ENCODE measurements around the gene PRR5.
A peak's percentile ranks its signal among the peaks of the same experiment; 100 is the strongest.
"Not testable (repeated sequence)": the region's sequence is repeated elsewhere in the genome, so short reads cannot be mapped to it uniquely, and the experiment has no call there.

Gene PRR5

DNA sequence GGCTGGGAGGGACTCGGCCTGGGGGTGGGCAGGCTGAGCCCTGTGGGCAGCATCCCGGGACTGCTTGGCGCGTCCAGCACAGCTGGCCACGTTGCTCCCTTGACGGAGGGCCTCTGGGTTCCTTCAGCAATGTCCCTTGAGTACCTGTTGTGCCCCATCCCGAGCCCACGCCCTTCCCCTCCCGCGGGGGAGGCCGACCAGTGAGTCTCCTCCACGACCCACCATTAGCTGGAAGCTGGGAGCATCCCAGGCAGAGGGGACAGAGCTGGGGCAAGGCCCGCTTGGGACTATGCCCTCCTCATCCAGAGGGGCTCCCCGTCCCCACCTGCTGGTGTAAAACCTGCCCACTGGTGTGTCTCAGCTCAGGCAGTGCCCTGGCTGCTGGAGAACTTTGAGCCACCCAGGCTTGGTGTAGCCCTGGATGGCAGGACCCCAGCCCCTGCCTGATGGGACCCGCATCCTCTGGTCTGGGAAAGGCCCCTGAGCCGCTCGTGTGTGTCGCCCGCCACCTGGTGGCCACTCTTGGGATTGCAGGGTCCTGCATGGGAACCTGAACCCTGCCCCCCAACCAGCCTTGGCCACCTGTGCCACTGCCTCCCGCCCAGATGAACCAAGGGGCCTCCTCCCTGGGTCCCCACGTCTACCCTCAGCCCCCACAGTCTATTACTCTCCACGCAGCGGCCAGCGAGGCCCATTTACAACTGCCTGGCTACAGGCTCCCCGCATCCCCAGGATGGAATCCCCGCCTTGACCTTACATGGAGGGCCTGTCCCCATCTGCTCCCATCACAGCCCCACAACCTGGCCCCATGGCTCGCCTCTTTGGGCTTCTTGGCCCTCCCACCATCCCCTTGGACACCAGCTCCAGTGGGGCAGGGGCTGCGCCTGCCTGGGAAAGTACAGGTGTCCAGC lies 33.8 kb downstream of the PRR5 start:
- DNase-seq (ENCODE audit: low read depth in 2 of 2): peak; percentile 84 to 86

GRCh38 chr22:44736581-44737405 lies 34.8 kb downstream of the PRR5 start:
- no peak for DNase-seq (ENCODE audit: low read depth in 2 of 2)

DNA sequence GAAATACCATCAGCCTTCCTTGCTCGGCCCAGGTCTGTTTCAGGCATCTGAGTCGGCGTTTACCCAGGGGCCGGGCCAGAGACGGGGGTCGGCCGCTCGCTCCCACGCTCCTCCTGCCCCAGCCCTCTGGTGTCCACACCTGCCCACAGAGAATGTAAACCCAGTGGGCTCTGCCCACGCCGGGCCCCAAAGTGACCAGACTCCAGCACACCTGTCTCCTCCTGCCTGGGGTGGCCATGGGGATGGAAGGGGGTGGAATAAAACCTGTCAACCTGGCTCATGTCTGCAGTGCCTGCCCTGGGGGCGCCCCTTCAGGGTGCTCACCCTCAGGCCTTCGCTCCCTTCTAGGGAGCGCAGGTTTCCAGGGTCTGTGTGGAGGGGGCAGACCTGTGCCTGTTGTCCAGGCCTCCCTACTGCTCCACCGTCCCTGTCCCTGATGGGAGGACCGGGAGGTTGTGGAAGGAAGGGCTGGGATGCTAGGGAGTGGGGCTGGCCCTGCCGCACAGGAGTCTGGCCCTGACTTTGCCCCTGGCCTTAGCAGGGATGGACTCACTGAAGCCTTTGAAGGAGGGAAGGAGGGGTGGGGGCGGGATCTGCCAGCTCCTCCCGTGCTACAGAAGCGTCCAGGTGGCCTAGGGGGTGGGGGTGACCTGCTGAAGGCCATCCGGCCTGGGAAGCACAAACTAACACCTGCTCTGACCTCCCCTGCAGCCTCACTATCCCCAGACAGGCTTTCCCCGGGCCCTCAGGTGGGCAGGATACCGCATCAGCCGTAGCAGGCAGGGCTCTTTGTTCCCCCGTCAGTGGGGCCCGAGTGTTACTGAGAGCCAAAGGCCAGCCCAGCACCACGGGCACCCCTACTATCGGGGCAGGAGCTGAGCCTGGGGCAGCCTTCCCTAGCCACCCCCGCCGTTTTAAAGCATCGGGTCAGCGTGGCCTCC lies 35.7 kb downstream of the PRR5 start:
- DNase-seq (ENCODE audit: low read depth in 2 of 2): no peak

- no peak for DNase-seq (ENCODE audit: low read depth in 2 of 2)
These were observed 36.3 kb downstream of the PRR5 start for GRCh38 chr22:44738347-44738715.

GRCh38 chr22:44739024-44739423 lies 37.0 kb downstream of the PRR5 start:
- DNase-seq (ENCODE audit: low read depth in 2 of 2): no peak

GRCh38 chr22:44739666-44740065 lies 37.7 kb downstream of the PRR5 start:
- not testable (repeated sequence) for DNase-seq (ENCODE audit: low read depth in 2 of 2)

- DNase-seq (ENCODE audit: low read depth in 2 of 2): no peak
These were observed 38.3 kb downstream of the PRR5 start for GRCh38 chr22:44740307-44740706.

DNA sequence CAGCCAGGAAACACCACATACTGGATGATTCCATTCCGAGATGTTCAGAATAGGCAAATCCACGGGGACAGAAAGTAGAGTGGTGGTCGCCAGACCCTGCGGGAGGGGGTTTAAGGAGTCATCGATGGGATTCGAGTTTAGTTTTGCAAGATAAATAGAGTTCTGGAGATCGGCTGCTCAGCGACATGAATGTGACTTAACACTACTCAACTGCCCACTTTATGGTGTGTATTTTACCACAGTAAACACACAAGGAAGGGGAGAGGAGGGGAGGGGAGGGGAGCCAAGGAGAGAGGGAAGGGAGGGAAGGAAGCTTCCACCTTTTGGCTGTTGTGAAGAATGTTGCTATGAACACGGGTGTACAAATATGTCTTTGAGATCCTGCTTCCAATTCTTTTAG lies 39.9 kb downstream of the PRR5 start:
- DNase-seq (ENCODE audit: low read depth in 2 of 2): no peak

DNA sequence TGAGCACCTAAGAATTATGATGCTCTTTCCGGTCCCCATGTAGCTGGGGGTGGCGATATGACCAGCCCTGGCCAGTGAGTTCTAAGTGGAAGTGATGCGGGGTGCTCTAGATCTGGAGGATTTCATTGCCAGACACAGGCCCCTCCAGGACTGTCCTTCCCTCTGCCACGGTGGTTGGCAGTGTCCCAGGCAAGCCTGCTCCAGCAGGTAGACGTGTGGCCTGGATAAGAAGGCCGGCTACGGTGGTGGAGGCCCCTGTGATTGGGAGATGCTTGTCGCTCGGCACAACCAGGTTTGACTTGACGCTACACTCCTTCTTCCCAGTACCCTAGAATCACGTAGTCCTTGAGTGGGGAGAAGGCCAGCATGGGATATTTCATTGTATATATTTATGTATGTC lies 41.2 kb downstream of the PRR5 start:
- no peak for DNase-seq (ENCODE audit: low read depth in 2 of 2)

DNA sequence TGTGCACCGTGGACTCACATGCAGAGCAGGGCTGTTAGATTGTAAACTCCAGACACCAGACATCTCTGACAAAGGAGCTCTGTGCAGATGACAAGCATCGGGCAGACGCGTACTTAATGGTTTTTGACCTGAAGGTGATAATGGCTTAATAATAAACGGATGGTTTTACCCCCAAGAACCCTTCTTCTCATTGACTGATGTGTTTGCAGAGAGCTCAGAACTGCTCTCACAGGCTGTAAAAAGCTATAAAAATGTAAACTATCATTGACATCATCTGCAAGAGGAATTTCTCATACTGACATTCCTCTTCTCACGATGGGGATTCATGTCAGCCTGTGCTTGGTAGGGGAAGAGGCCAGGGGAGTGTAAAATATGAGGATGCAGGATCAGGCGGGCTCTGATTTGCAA lies 41.8 kb downstream of the PRR5 start:
- DNase-seq (ENCODE audit: low read depth in 2 of 2): no peak

DNA sequence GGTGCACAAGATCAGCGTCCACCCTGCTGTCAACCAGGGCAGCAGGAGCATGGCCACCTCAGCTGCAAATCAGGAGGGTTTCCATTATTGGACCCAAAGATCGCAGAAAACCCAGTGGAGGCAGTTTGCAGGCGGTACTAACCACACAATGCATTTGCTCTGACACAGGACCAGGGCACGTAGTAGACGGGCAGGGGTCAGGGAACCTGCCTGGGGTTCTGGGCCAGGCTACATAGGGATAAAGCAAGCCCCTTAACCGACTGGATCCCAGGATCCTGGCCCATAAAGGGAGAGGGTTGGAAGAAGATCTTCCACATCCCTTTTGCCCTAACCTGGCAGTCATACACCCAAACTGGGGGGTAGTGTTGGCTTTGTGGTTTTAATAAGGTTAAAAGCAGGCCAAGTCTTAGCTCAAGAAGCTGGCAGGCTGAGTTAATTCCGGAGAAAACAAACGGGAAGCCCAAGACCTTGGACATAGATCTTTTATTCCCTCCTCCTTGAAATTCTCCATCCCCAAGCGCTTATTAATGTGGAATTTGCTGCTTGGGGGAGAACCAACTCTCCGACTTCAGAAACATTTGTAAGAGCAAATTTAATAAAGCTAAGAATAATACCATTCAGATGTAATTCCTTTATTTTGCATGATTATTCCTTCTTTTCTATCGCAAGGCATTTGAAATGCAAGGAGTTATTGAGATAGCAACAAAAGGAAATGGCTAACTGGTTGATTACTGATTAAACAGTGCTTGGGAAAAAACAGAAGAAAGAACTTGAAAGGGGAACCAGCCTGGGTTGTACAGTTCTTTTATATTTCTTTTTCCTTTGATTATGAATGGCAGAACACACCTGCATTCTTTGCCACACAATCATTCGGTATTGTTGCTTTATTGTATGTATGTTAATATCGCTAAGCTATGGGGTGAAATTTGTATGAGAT lies 44.1 kb downstream of the PRR5 start:
- no peak for DNase-seq (ENCODE audit: low read depth in 2 of 2)

DNA sequence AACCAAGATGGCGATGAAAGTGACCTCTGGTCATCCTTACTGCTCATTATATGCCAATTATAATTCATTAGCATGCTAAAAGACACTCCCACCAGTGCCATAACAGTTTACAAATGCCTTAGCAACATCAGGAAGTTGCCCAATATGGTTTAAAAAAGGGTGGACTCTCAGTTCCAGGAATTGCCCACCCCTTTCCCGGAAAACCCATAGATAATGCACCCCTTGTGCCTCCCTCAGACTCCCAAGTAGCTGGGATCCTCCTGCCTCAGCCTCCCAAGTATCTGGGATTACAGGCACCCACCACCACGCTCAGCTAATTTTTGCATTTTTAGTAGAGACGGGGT lies 45.8 kb downstream of the PRR5 start:
- not testable (repeated sequence) for DNase-seq (ENCODE audit: low read depth in 2 of 2)

- no peak for DNase-seq (ENCODE audit: low read depth in 2 of 2)
These were observed 46.5 kb downstream of the PRR5 start for GRCh38 chr22:44748524-44748923.

- no peak for DNase-seq (ENCODE audit: low read depth in 2 of 2)
These were observed 48.5 kb downstream of the PRR5 start for GRCh38 chr22:44750481-44750880.

- no peak for DNase-seq (ENCODE audit: low read depth in 2 of 2)
These were observed 50.5 kb downstream of the PRR5 start, which contains the start of gene ARHGAP8 for GRCh38 chr22:44752285-44753188. ARHGAP8 (plus strand) TSS chr22:44752575; CDS start chr22:44786528, 33,953 bp downstream.

DNA sequence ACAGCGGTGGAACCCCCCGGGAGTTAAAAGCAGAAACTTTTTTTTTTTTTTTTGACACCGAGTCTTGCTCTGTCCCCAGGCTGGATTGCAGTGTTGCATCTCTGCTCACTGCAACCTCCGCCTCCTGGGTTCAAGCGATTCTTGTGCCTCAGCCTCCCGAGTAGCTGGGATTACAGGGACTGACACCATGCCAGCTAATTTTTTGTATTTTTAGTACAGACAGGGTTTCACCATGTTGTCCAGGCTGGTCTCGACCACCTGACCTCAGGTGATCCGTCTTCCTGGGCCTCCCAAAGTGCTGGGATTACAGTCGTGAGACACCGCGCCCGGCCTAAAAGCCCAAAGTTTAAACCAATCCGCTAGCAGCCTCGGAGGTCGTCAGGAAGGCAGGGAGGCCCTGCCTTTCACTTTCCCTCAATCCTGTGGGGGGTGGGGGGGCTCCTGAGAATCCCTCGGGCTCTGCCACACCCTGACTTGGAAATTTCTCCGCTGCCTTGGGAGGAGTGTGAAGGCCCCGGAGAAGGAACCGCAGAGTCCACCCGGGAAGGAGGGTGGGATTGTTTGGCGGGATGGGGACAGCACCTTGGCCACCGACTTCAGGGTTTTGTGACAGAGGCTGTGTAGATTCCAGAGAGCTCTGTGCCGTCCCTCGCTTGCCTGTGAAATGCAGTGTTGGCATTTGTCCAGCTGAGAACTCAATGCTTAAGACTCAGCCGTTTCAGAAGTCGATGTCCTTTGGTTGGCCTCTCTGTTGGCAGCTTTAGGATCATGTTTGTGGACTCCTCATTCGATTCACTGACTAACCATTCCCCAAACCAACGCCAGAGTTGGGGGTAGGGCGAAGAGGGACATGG lies 51.4 kb downstream of the PRR5 start:
- DNase-seq (ENCODE audit: low read depth in 2 of 2): no peak

- no peak for DNase-seq (ENCODE audit: low read depth in 2 of 2)
These were observed 53.0 kb downstream of the PRR5 start for GRCh38 chr22:44754998-44755397.

- no peak for DNase-seq (ENCODE audit: low read depth in 2 of 2)
These were observed 53.4 kb downstream of the PRR5 start for GRCh38 chr22:44755417-44755816.

- no peak for DNase-seq (ENCODE audit: low read depth in 2 of 2)
These were observed 54.0 kb downstream of the PRR5 start for GRCh38 chr22:44755956-44756361.

Measured in stimulated activated CD4-positive, alpha-beta T cell treated with anti-CD3 and anti-CD28 coated beads, Interleukin-1b, Interleukin-23, amount 100 ng/mL, for 4 hours (primary cell).